ENCODE results near the gene UNC5B.

Gene UNC5B

DNA sequence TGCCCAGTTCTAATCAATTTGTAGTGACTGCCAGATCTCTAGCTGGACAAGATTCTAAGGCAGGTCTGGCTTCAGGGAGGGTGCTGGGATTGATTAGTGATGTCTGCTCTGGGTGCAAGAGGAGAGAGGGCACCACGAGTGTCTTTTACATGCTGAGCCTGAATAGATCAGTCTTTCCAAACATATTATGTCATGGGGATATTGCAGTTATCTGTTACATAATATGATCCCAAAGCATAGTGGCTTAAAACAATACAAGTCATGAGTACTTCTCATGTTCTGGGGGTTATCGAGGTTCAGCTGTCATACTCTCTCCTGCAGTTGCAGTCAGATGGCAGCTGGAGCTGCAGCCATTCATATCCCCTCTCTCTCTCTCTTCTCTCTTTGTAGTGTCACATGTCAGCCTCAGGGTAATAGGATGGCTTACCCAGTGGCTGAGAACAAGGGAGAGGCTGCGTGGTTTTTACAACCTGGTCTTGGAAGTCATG is 132.7 kb downstream of the UNC5B start:
- no peak for DNase-seq (ENCODE audit: low spot score)

DNA sequence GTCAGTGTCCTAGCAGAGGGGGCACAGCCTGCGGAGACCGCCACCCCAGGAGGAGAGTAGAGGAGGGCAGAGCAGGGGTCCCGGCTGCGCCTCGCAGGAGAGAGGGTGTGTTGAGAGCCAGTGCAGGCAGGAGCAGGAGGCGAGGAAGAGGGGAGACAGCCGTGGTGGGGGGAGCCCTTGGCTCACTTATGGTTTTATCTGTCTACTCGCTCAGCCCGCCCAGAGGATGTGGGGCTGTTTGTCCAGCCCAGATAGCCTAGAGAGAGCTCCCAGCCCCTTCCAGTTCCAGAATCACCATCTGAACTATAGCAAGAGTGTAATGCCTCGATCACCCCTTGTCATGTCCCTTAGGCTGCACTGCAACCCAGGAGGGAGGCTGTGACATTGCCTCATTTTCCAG is 133.3 kb downstream of the UNC5B start:
- DNase-seq (ENCODE audit: low spot score) = no peak

DNA sequence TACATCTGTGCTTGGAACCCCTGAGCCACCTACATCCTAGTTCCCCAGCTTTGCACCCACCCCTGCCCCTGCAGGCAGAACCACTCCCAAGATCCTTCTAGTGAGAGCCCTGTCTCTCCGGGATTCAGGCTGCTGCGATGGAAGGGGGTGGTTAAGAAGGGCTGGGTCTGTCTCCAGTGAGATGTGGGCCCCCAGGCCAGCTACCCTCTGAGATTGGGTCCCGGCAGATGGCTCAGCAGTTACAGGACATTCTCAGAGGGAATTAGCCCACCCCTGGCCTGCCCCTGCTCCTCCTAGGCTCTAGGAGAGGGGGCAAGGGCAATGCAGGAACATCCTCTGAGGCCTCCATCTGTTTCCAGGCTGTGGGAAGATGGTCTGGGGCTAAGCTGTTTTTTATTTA is 134.4 kb downstream of the UNC5B start:
- DNase-seq (ENCODE audit: low spot score) = no peak

GRCh38 chr10:71347587-71348395 is 135.4 kb downstream of the UNC5B start:
- DNase-seq (ENCODE audit: low spot score) = no peak

- no peak for DNase-seq (ENCODE audit: low spot score)
Observed at GRCh38 chr10:71348850-71349249, 136.5 kb downstream of the UNC5B start.

DNA sequence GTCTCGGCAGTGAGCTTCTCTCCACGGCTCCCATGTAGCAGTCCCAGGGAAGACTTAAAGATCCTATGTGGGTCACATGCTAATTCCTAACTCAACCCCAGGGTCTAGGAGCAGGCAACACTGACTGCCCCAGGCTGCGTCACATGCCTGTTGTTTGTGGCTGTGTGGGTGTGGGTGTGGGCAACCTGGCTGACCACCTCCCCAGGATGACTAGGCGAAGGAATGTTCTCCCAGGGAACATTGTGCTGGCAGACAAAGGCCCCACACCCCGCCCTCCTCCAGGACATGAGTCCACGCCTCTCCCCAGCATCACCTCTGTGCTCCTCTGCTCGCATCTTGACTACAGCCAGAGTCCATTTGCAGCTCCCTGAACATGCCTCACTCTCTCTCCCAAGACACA is 137.0 kb downstream of the UNC5B start:
- no peak for DNase-seq (ENCODE audit: low spot score)

DNA sequence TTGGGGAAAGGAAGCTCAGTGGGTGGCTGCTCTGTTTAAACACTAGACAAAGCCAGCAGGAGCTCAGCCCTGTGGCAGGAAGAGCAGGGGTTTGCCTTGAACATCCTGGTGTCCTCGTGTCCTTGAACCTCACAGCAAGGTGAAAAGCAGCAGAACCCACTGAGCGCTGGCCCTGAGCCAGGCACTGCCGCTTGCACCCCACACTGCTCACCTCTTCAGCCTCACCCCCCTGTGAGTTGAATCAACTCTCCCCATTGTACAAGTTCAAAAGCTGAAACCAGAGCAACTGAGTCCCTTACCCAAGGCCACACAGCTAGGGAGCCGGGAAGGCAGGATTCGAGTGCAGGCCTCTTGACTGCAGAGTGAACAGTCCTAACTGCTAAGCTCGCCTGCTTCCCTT is 138.7 kb downstream of the UNC5B start:
- DNase-seq (ENCODE audit: low spot score) = no peak

GRCh38 chr10:71351628-71352319 is 139.4 kb downstream of the UNC5B start:
- DNase-seq (ENCODE audit: low spot score) = no peak

All from HuH-7 (cell line).